K562 (cell line): Measurements from ENCODE around the gene ARHGAP30. TPM values are rescaled to one million over a fixed set of nuclear protein-coding genes. Genes with fewer than 3 reads are reported as not detected.

Experiments used
- ATF7 ChIP-seq: fragments of 450-650 bp; IDR thresholded peaks from 2 replicates; pipeline ENCODE4 v1.7.1; 2014; ENCODE audit warnings: mild to moderate bottlenecking, moderate library complexity
- E2F3 ChIP-seq: fragments of 250-450 bp; sonication (Bioruptor Pico); IDR thresholded peaks from 2 replicates; pipeline ENCODE4 v1.4.0; 2020; ENCODE audit warnings: mild to moderate bottlenecking
- KLF13 ChIP-seq: fragments of 450-650 bp; IDR thresholded peaks from 2 replicates; pipeline ENCODE4 v1.6.1; 2016; ENCODE audit warnings: missing genetic modification characterization, low read depth, mild to moderate bottlenecking, missing compliant biosample characterization, moderate library complexity, borderline replicate concordance
- MGA ChIP-seq: fragments of 450-650 bp; IDR thresholded peaks from 2 replicates; pipeline ENCODE4 v1.6.1; 2016; ENCODE audit warnings: mild to moderate bottlenecking, moderate library complexity
- PRMT5 ChIP-seq: sonication (generic); formaldehyde crosslinking; IDR thresholded peaks from 2 replicates; pipeline ENCODE4 v1.5.0; 2020; ENCODE audit warnings: missing genetic modification reagents
- ZBTB43 ChIP-seq: sonication (generic); formaldehyde crosslinking; IDR thresholded peaks from 2 replicates; pipeline ENCODE4 v1.8.0; 2023; ENCODE audit warnings: mild to moderate bottlenecking, missing genetic modification reagents
- ZFPM2 ChIP-seq: fragments of 250-450 bp; sonication (Bioruptor Pico); IDR thresholded peaks from 2 replicates; pipeline ENCODE4 v1.5.1; 2022; ENCODE audit warnings: mild to moderate bottlenecking
- ZNF444 ChIP-seq: fragments of 250-450 bp; sonication (Bioruptor Pico); IDR thresholded peaks from 2 replicates; pipeline ENCODE4 v1.4.0; 2020; ENCODE audit warnings: mild to moderate bottlenecking, moderate library complexity
- ZNF592 ChIP-seq: fragments of 450-650 bp; IDR thresholded peaks from 2 replicates; pipeline ENCODE4 v1.6.1; 2017; ENCODE audit warnings: antibody characterized with exemption, mild to moderate bottlenecking
- ZNF707 ChIP-seq: fragments of 250-450 bp; sonication (Bioruptor Pico); conservative IDR thresholded peaks from 2 replicates; pipeline ENCODE4 v1.8.0; 2022; ENCODE audit warnings: inconsistent platforms, mild to moderate bottlenecking, moderate library complexity
- ZNF785 ChIP-seq: fragments of 250-450 bp; sonication (Bioruptor Pico); IDR thresholded peaks from 2 replicates; pipeline ENCODE4 v1.4.0; 2020; ENCODE audit warnings: mild to moderate bottlenecking
- polyA plus RNA-seq, 8 experiments: library from polyadenylated mRNA; depleted of rRNA in 4 of 8; stranded (reverse) in 5 of 8; unstranded in 3 of 8; fragments of >200 nt; fragmentation: Nextera tagmentation in 2 of 8; fragmentation: Illumina TruSeq in 1 of 8; extraction: Ambion mirVana in 2 of 8; extraction: Trizol in 1 of 8; gene quantifications; 2 replicates each; pipeline versions ENCODE4 v1.2.1 to v1.2.3, GENCODE V29; 2011 to 2014; ENCODE audit warnings: inconsistent platforms in 1 of 8, missing spikeins in 1 of 8
- total RNA-seq, 7 experiments: library from RNA; depleted of rRNA in 6 of 7; stranded (reverse); fragments of >200 nt in 6 of 7; fragmentation: Illumina TruSeq in 2 of 7; extraction: Trizol in 2 of 7; gene quantifications; 2 replicates each; pipeline versions ENCODE4 v1.2.1 to v1.2.3, GENCODE V29; 2011 to 2021; ENCODE audit warnings: low replicate concordance in 1 of 7

ARHGAP30 gene
- total and polyA plus RNA-seq, 9 of the 15 experiments (the other 6 are each of a cell fraction or from before 2014, with no cell fraction given) = 0.01 to 0.73 (median 0.12) TPM

- TF ChIP-seq MGA (0 out of 2 replicates have a peak, but pooled peaks have one; percentile 18), ZNF785 (CRISPR knock-in tag) (no peak), ZNF592 (peak; percentile 48; the same call in 1 of the 2 replicates), ZNF444 (no peak), ZFPM2 (CRISPR knock-in tag) (no peak), ATF7 (peak; percentile 81), KLF13 (no peak), ZNF707 (no peak), ZBTB43 (CRISPR knock-in tag) (no peak), PRMT5 (CRISPR knock-in tag) (no peak), E2F3 (no peak)
These were observed 45.5 kb upstream of the ARHGAP30 start (continued) for GRCh38 chr1:161115132-161115711.
